Thymus (tissue), 11 donors: Measurements from ENCODE around the gene CXCL12. TPM values are rescaled to one million over a fixed set of nuclear protein-coding genes. Genes with fewer than 3 reads are reported as not detected.
A peak's percentile ranks its signal among the peaks of the same experiment; 100 is the strongest.

ENCODE experiments used
- DNase-seq, 9 donors: peaks; one replicate each; pipeline ENCODE4 v3.0.0-alpha.2; 2013; ENCODE audit warnings: low spot score in 9 of 9, low read depth in 6 of 9, missing footprints in 1 of 9
- H3K27ac ChIP-seq, 2 donors: one replicate each; pipeline ENCODE4 v1.5.1; 2013; ENCODE audit warnings: control low read depth in 1 of 2, low read depth in 1 of 2, low read length in 1 of 2, mild to moderate bottlenecking in 1 of 2, moderate library complexity in 1 of 2
- H3K27me3 ChIP-seq, 2 donors: one replicate each; pipeline ENCODE4 v1.5.1; 2013; ENCODE audit warnings: low read length in 1 of 2; ENCODE audit not compliant: control insufficient read depth in 2 of 2, insufficient read depth in 1 of 2
- H3K36me3 ChIP-seq, 2 donors: one replicate each; pipeline ENCODE4 v1.5.1; 2013; ENCODE audit warnings: low read length in 1 of 2, mild to moderate bottlenecking in 1 of 2, moderate library complexity in 1 of 2; ENCODE audit not compliant: control insufficient read depth in 2 of 2, insufficient read depth in 2 of 2
- H3K4me1 ChIP-seq, 2 donors: one replicate each; pipeline ENCODE4 v1.5.1; 2013; ENCODE audit warnings: low read length in 2 of 2; ENCODE audit not compliant: control insufficient read depth in 2 of 2, insufficient read depth in 2 of 2
- H3K4me3 ChIP-seq, 2 donors: one replicate each; pipeline ENCODE4 v1.5.1; 2013; ENCODE audit warnings: low read length in 2 of 2, control low read depth in 1 of 2, mild to moderate bottlenecking in 1 of 2
- H3K9me3 ChIP-seq, 2 donors: one replicate each; pipeline ENCODE4 v1.5.1; 2013; ENCODE audit warnings: low read length in 1 of 2, mild to moderate bottlenecking in 1 of 2; ENCODE audit not compliant: control insufficient read depth in 2 of 2, insufficient read depth in 1 of 2
- WGBS: extraction: QIAGEN DNeasy Blood & Tissue Kit; methylation state at CpG from one replicate; pipeline ENCODE4 v1.1.7; 2013; 5-methylcytosine and 5-hydroxymethylcytosine counted together
- polyA plus RNA-seq: library from polyadenylated mRNA; stranded (reverse); fragments of 200-250 nt; gene quantifications from one replicate; pipeline ENCODE4 v1.2.3, GENCODE V29; 2013
- total RNA-seq: library from RNA; stranded (reverse); fragments of 120-200 nt; gene quantifications from one replicate; pipeline ENCODE4 v1.2.4, GENCODE V29; 2013
- donor health status: healthy.

The CXCL12 gene
- total and polyA plus RNA-seq, 2 donors: 56.5 to 82.1 TPM

GRCh38 chr10:44382981-44383748 lies 1.7 kb downstream of the CXCL12 start:
- Histone ChIP-seq H3K4me1 (no peaks in the 10 kb centered on the region), H3K27ac (peak overlapping the region in 1 of 2 donors; percentile 42), H3K36me3 (no peaks in the 10 kb centered on the region), H3K9me3 (no peaks in the 10 kb centered on the region), H3K27me3 (peaks cover 53 to 63% of the 10 kb centered on the region in 2 donors), H3K4me3 (peak overlapping the region; percentile 9 to 39)
- WGBS: 27% methylated on average over 15 of the region's 15 CpGs
- no peak for DNase-seq

GRCh38 chr10:44382131-44382858 lies 2.6 kb downstream of the CXCL12 start:
- DNase-seq: no peak
- Histone ChIP-seq H3K4me1 (no peaks in the 10 kb centered on the region), H3K9me3 (no peaks in the 10 kb centered on the region), H3K4me3 (peak overlapping the region in 1 of 2 donors; percentile 39), H3K27me3 (peaks cover 53 to 57% of the 10 kb centered on the region in 2 donors), H3K27ac (no peak overlapping the region), H3K36me3 (no peaks in the 10 kb centered on the region)
- WGBS: 74% methylated on average over 10 of the region's 10 CpGs

GRCh38 chr10:44380829-44381600 lies 3.9 kb downstream of the CXCL12 start:
- Histone ChIP-seq H3K36me3 (no peaks in the 10 kb centered on the region), H3K27ac (no peak overlapping the region), H3K27me3 (peaks cover 43 to 45% of the 10 kb centered on the region in 2 donors), H3K4me3 (no peak overlapping the region), H3K9me3 (no peaks in the 10 kb centered on the region), H3K4me1 (no peaks in the 10 kb centered on the region)
- WGBS: 84% methylated on average over 8 of the region's 8 CpGs
- DNase-seq: no peak

- DNase-seq: no peak
- Histone ChIP-seq H3K27me3 (peaks cover 32 to 34% of the 10 kb centered on the region in 2 donors), H3K36me3 (no peaks in the 10 kb centered on the region), H3K4me1 (no peaks in the 10 kb centered on the region), H3K4me3 (no peak overlapping the region), H3K9me3 (no peaks in the 10 kb centered on the region), H3K27ac (no peak overlapping the region)
- 94% methylated on average over 4 of the region's 4 CpGs for WGBS
Measured at GRCh38 chr10:44379907-44380306, 5.0 kb downstream of the CXCL12 start.

- Histone ChIP-seq H3K27ac (no peak overlapping the region), H3K27me3 (peaks cover 19 to 23% of the 10 kb centered on the region in 2 donors), H3K4me1 (no peaks in the 10 kb centered on the region), H3K36me3 (no peaks in the 10 kb centered on the region), H3K9me3 (no peaks in the 10 kb centered on the region), H3K4me3 (no peak overlapping the region)
- no peak for DNase-seq
- WGBS: 96% methylated on average over 14 of the region's 14 CpGs
Measured at GRCh38 chr10:44378626-44379025, 6.3 kb downstream of the CXCL12 start.

GRCh38 chr10:44377651-44378310 lies 7.1 kb downstream of the CXCL12 start:
- 94% methylated on average over 16 of the region's 16 CpGs for WGBS
- no peak for DNase-seq

GRCh38 chr10:44376472-44377099 lies 8.3 kb downstream of the CXCL12 start:
- peaks cover 0 to 5% of the 10 kb centered on the region in 2 donors for H3K27me3 ChIP-seq
- no peaks in the 10 kb centered on the region for H3K36me3 ChIP-seq
- no peak overlapping the region for H3K4me3 ChIP-seq
- no peaks in the 10 kb centered on the region for H3K9me3 ChIP-seq
- no peak overlapping the region for H3K27ac ChIP-seq
- no peaks in the 10 kb centered on the region for H3K4me1 ChIP-seq
- WGBS: 82% methylated on average over 7 of the region's 7 CpGs
- no peak for DNase-seq

More at GRCh38 chr10:44377651-44378310, 7.1 kb downstream of the CXCL12 start:
- H3K27ac ChIP-seq: no peak overlapping the region
- H3K4me3 ChIP-seq: no peak overlapping the region
- H3K36me3 ChIP-seq: no peaks in the 10 kb centered on the region
- H3K9me3 ChIP-seq: no peaks in the 10 kb centered on the region
- H3K4me1 ChIP-seq: no peaks in the 10 kb centered on the region
- H3K27me3 ChIP-seq: peaks cover 11 to 15% of the 10 kb centered on the region in 2 donors

- 93% methylated on average over 6 of the region's 6 CpGs for WGBS
- Histone ChIP-seq H3K4me3 (no peak overlapping the region), H3K36me3 (no peaks in the 10 kb centered on the region), H3K27ac (no peak overlapping the region), H3K4me1 (no peaks in the 10 kb centered on the region), H3K27me3 (no peaks in the 10 kb centered on the region), H3K9me3 (peaks cover 0 to 1% of the 10 kb centered on the region in 2 donors)
- no peak for DNase-seq
Measured at GRCh38 chr10:44374155-44374554, 10.7 kb downstream of the CXCL12 start.
